Natural killer cell treated with Interleukin-12 subunit alpha and Interleukin-12 subunit beta and Interleukin-15 and Interleukin-18, amount 100 ng/mL, for 72 hours (primary cell): ENCODE measurements around the gene XAGE5. TPM values are rescaled to one million over a fixed set of nuclear protein-coding genes. Genes with fewer than 3 reads are reported as not detected.

Source experiments
- ATAC-seq, 2 donors: fragments of 150-1000 bp; cut with Tn5 transposase in 1 of 2; sonication (Bioruptor Pico), chemical (Tn5 transposase) in 1 of 2; 2 replicates each; pipeline ENCODE4 v1.10.0; 2021
- DNase-seq: peaks from one replicate; pipeline ENCODE4 v3.0.0; 2022; ENCODE audit warnings: low spot score
- H3K27ac Mint-ChIP-seq, 2 donors: 1 replicate in 1 of 2; 2 replicates in 1 of 2; pipeline ENCODE4 v1.8.0; 2022; ENCODE audit warnings: mixed read lengths in 2 of 2, mild to moderate bottlenecking in 1 of 2, moderate library complexity in 1 of 2
- H3K27me3 Mint-ChIP-seq, 2 donors: 1 replicate in 1 of 2; 2 replicates in 1 of 2; pipeline ENCODE4 v1.8.0; 2022; ENCODE audit warnings: mixed read lengths in 2 of 2
- H3K36me3 Mint-ChIP-seq: one replicate; pipeline ENCODE4 v1.8.0; 2022; ENCODE audit warnings: mixed read lengths
- H3K4me1 Mint-ChIP-seq, 2 donors: 1 replicate in 1 of 2; 2 replicates in 1 of 2; pipeline ENCODE4 v1.8.0; 2022; ENCODE audit warnings: low read depth in 2 of 2, mixed read lengths in 2 of 2, mild to moderate bottlenecking in 1 of 2
- H3K4me3 Mint-ChIP-seq: one replicate; pipeline ENCODE4 v1.8.0; 2022; ENCODE audit warnings: mixed read lengths
- H3K9me3 Mint-ChIP-seq: 2 replicates; pipeline ENCODE4 v1.8.0; 2022; ENCODE audit warnings: mixed read lengths
- total RNA-seq, 2 donors: library from RNA; stranded (reverse); gene quantifications; one replicate each; pipeline ENCODE4 v1.2.3, GENCODE V29; 2022

Gene XAGE5
- total RNA-seq, 2 donors from 2014 or later: not detected

DNA sequence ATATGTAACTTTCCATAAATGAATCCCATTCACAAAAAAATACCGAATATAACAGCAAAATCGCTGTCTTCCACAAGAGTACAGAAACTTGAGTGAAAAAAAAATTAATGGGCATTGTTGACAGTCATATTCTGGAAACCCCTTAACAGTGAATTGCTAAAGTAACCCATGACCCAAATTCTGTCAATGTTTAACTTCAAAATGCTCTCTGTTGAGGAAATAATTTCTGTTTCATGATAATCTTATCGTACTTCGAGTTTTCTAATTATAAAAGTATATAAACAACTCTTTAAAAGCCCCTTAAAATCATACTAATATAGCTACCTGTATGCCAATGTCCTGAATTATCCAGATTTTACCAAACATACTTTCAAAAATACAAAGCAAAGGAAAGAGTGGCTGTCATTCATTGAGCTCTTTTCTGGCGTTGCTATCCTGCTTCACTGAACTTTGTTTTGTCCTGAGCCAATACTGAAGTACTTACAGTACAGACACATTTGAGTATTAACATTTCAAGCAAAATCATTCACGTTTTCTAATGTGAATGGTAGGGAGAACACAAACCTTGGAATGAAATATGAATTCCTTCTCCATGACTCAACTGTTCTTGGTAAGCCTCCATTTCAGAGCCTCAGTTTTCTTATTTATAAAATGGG is 54.4 kb downstream of the XAGE5 start:
- Mint-ChIP-seq H3K4me3 (no peak overlapping the region), H3K27me3 (peaks cover 0 to 29% of the 10 kb centered on the region in 2 donors), H3K9me3 (no peaks in the 10 kb centered on the region), H3K36me3 (no peaks in the 10 kb centered on the region), H3K4me1 (no peaks in the 10 kb centered on the region), H3K27ac (no peak overlapping the region)
- no peak for DNase-seq
- no peak for ATAC-seq

Other genes starting within 250 kb of the XAGE5 start
- not detected for gene SSX7, start 156.4 kb upstream of the XAGE5 start, total RNA-seq
- gene SSX2, start 104.1 kb upstream of the XAGE5 start, total RNA-seq: not detected
- not detected for gene SSX2B, start 60.0 kb upstream of the XAGE5 start, total RNA-seq
- gene SPANXN5, start 13.9 kb upstream of the XAGE5 start, total RNA-seq: not detected
- not detected for gene XAGE3, start 56.8 kb downstream of the XAGE5 start, total RNA-seq
- gene FAM156B, start 86.0 kb downstream of the XAGE5 start, total RNA-seq: 10 to 100 TPM in 1 of 2 donors, 1 to 10 TPM in 1; 4.7 to 36.1 TPM
- gene FAM156A, start 147.2 kb downstream of the XAGE5 start, total RNA-seq: 10 to 100 TPM; 24.8 to 41.5 TPM
- gene GPR173, start 237.5 kb downstream of the XAGE5 start, total RNA-seq: not detected